Fibroblast of mammary gland (primary cell): Measurements from ENCODE around the gene MIOX.

Source experiments
- DNase-seq: peaks from one replicate; pipeline ENCODE4 v3.0.0-alpha.2; 2010; ENCODE audit warnings: low read depth
- H3K4me3 ChIP-seq: 2 replicates; pipeline ENCODE4 v1.5.1; 2011; ENCODE audit warnings: low read depth, mild to moderate bottlenecking, low read length, moderate library complexity; ENCODE audit not compliant: control insufficient read depth
- TF ChIP-seq, protein P1 (sequence below): conservative IDR thresholded peaks from 2 replicates; pipeline ENCODE4 v1.5.1; 2011; ENCODE audit warnings: low read depth, low read length, inconsistent platforms; ENCODE audit not compliant: control insufficient read depth, insufficient read depth

The MIOX gene

DNA sequence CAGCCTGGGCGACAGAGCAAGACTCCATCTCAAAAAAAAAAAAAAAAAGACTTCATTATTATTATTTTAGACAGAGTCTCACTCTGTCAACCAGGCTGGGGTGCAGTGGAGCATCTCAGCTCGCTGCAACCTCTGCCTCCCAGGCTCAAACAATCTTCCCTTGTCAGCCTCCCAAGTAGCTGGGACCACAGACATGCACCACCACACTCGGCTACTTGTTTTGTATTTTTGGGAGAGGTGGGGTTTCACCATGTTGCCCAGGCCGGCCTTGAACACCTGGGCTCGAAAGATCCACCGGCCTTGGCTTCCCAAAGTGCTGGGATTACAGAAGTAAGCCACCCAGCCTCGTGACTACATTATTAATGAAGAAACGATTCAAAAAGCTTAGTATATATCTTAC lies 48.5 kb downstream of the MIOX start:
- no peak for DNase-seq
- TF ChIP-seq, protein P1, sequence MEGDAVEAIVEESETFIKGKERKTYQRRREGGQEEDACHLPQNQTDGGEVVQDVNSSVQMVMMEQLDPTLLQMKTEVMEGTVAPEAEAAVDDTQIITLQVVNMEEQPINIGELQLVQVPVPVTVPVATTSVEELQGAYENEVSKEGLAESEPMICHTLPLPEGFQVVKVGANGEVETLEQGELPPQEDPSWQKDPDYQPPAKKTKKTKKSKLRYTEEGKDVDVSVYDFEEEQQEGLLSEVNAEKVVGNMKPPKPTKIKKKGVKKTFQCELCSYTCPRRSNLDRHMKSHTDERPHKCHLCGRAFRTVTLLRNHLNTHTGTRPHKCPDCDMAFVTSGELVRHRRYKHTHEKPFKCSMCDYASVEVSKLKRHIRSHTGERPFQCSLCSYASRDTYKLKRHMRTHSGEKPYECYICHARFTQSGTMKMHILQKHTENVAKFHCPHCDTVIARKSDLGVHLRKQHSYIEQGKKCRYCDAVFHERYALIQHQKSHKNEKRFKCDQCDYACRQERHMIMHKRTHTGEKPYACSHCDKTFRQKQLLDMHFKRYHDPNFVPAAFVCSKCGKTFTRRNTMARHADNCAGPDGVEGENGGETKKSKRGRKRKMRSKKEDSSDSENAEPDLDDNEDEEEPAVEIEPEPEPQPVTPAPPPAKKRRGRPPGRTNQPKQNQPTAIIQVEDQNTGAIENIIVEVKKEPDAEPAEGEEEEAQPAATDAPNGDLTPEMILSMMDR: no peak
- no peak overlapping the region for H3K4me3 ChIP-seq

DNA sequence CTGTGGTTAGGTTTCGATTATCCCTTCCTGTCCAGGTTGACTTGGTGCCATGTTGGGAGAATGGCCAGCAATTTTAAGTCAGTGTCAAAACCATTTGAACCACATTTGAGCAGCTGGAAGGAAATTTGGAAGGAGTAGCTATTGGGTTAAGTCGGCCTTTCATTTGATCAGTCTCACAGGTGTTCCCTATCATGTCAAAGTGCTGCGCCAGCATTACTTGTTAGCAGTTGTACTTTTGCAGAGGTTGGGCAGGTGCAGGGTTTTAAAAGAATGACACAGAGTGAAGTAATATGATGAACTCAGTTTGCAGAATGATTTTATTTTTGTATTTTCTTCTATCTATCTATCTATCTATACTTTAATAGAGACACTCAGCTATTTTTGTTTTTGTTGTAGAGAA lies 49.6 kb downstream of the MIOX start:
- no peak overlapping the region for H3K4me3 ChIP-seq
- DNase-seq: no peak
- TF ChIP-seq, protein P1: no peak

DNA sequence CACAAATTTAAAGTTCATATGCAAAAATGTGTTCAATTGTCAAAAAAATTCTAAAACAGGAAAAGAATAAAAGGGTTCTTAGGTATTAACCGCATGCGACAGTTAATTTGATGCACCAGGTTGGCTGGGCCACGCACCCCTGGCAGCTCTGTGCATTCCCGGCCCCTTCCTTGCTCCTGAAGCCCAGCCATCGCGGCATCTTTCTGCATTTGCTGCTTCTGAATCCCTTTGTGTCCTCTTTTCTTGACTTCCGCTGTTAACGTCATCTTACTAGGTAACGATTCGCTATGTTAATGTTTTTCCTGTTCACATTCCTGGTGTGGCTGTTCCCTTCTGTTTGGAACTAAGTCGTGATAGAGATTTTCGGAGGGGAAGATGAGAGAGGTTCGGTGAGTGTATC lies 51.1 kb downstream of the MIOX start:
- TF ChIP-seq, protein P1: no peak
- H3K4me3 ChIP-seq: no peak overlapping the region

More for the DNA sequence above, 51.1 kb downstream of the MIOX start:
- DNase-seq: no peak
